Measurements from ENCODE around the gene PRDM2. TPM values are rescaled to one million over a fixed set of nuclear protein-coding genes. Genes with fewer than 3 reads are reported as not detected.

PRDM2 gene
- total and polyA plus RNA-seq, 2 experiments from 2014 or later, result 11.5 to 18.6 TPM

- WGBS (ENCODE audit: low lambda C conversion rate, missing lambda C conversion rate), result 94% methylated on average over 4 of the region's 4 CpGs
- TF ChIP-seq EZH2 (IDR thresholded peaks at IDR 0.05; ENCODE audit: borderline replicate concordance) (no peak), EZH2phosphoT487 (IDR thresholded peaks at IDR 0.05; ENCODE audit: low read depth, severe bottlenecking, unreplicated experiment) (no peak), CTCF (IDR thresholded peaks at IDR 0.05; ENCODE audit: poor library complexity) (no peak)
- DNase-seq (ENCODE audit: low spot score), result no peak
- no peak overlapping the region for H2AFZ ChIP-seq
- H3K4me1 ChIP-seq (ENCODE audit: insufficient read depth), result peaks cover 7% of the 10 kb centered on the region
- no peak overlapping the region for H3K4me3 ChIP-seq
- H4K20me1 ChIP-seq (ENCODE audit: insufficient read depth, poor library complexity, severe bottlenecking), result no peaks in the 10 kb centered on the region
- H3K27me3 ChIP-seq, result no peaks in the 10 kb centered on the region
- no peaks in the 10 kb centered on the region for H3K9me3 ChIP-seq (ENCODE audit: low read depth)
- H3K79me2 ChIP-seq, result no peaks in the 10 kb centered on the region
- H3K27ac ChIP-seq, result no peak overlapping the region
- H3K4me2 ChIP-seq, result no peak overlapping the region
- H3K36me3 ChIP-seq (replicated peaks; ENCODE audit: insufficient read depth, low read depth), result no peaks in the 10 kb centered on the region
- H3K9me2 ChIP-seq (replicated peaks; ENCODE audit: insufficient read depth), result no peaks in the 10 kb centered on the region
Measured at GRCh38 chr1:13825033-13825432, 125.0 kb downstream of the PRDM2 start.

GRCh38 chr1:13826009-13826408 is 126.0 kb downstream of the PRDM2 start:
- no peaks in the 10 kb centered on the region for H3K9me2 ChIP-seq (replicated peaks; ENCODE audit: insufficient read depth)
- peaks cover 7% of the 10 kb centered on the region for H3K4me1 ChIP-seq (ENCODE audit: insufficient read depth)
- 98% methylated on average over 2 of the region's 2 CpGs for WGBS (ENCODE audit: low lambda C conversion rate, missing lambda C conversion rate)
- peak overlapping the region; percentile 11 for H3K27ac ChIP-seq
- no peaks in the 10 kb centered on the region for H3K9me3 ChIP-seq (ENCODE audit: low read depth)
- no peak for DNase-seq (ENCODE audit: low spot score)
- H3K4me3 ChIP-seq, result no peak overlapping the region
- H3K27me3 ChIP-seq, result no peaks in the 10 kb centered on the region
- H3K36me3 ChIP-seq (replicated peaks; ENCODE audit: insufficient read depth, low read depth), result no peaks in the 10 kb centered on the region
- H3K79me2 ChIP-seq, result no peaks in the 10 kb centered on the region
- no peak for TF ChIP-seq EZH2phosphoT487 (IDR thresholded peaks at IDR 0.05; ENCODE audit: low read depth, severe bottlenecking, unreplicated experiment)
- no peak for TF ChIP-seq EZH2 (IDR thresholded peaks at IDR 0.05; ENCODE audit: borderline replicate concordance)
- TF ChIP-seq CTCF (IDR thresholded peaks at IDR 0.05; ENCODE audit: poor library complexity), result no peak
- H3K4me2 ChIP-seq, result no peak overlapping the region
- no peaks in the 10 kb centered on the region for H4K20me1 ChIP-seq (ENCODE audit: insufficient read depth, poor library complexity, severe bottlenecking)
- no peak overlapping the region for H2AFZ ChIP-seq

GRCh38 chr1:13826591-13826990 is 126.6 kb downstream of the PRDM2 start:
- Histone ChIP-seq H3K79me2 (no peaks in the 10 kb centered on the region), H3K27me3 (no peaks in the 10 kb centered on the region), H3K4me1 (ENCODE audit: insufficient read depth) (peaks cover 7% of the 10 kb centered on the region), H3K36me3 (replicated peaks; ENCODE audit: insufficient read depth, low read depth) (no peaks in the 10 kb centered on the region), H3K27ac (no peak overlapping the region), H2AFZ (no peak overlapping the region), H3K4me3 (no peak overlapping the region), H3K9me2 (replicated peaks; ENCODE audit: insufficient read depth) (no peaks in the 10 kb centered on the region), H3K4me2 (no peak overlapping the region), H3K9me3 (ENCODE audit: low read depth) (no peaks in the 10 kb centered on the region), H4K20me1 (ENCODE audit: insufficient read depth, poor library complexity, severe bottlenecking) (no peaks in the 10 kb centered on the region)
- DNase-seq (ENCODE audit: low spot score), result peak; percentile 33
- 79% methylated on average over 6 of the region's 6 CpGs for WGBS (ENCODE audit: low lambda C conversion rate, missing lambda C conversion rate)
- TF ChIP-seq CTCF (IDR thresholded peaks at IDR 0.05; ENCODE audit: poor library complexity) (no peak), EZH2phosphoT487 (IDR thresholded peaks at IDR 0.05; ENCODE audit: low read depth, severe bottlenecking, unreplicated experiment) (no peak), EZH2 (IDR thresholded peaks at IDR 0.05; ENCODE audit: borderline replicate concordance) (no peak)
